ENCODE results near the gene ALDH1B1.

ALDH1B1 gene

GRCh38 chr9:38431116-38431515, 38.6 kb downstream of the ALDH1B1 start:
- H3K4me1 ChIP-seq (ENCODE audit: control extremely low read depth in 1 of 4, control insufficient read depth in 4 of 4, insufficient read depth in 4 of 4, low read length in 3 of 4) = peaks cover 8 to 25% (median 18%) of the 10 kb centered on the region in 4 experiments
- 0% methylated on average over 3 of the region's 4 CpGs for WGBS (ENCODE audit: insufficient coverage)
- no peak overlapping the region for H3K27ac ChIP-seq (ENCODE audit: insufficient read depth in 1 of 2, low read depth in 1 of 2, low read length in 2 of 2, poor library complexity in 1 of 2, severe bottlenecking in 2 of 2)
- H3K36me3 ChIP-seq (ENCODE audit: control insufficient read depth in 4 of 4, insufficient read depth in 4 of 4, low read length in 3 of 4) = no peaks in the 10 kb centered on the region
- no peaks in the 10 kb centered on the region for H3K9me3 ChIP-seq (ENCODE audit: control extremely low read depth in 1 of 5, control insufficient read depth in 4 of 5, insufficient read depth in 2 of 5, low read depth in 1 of 5, low read length in 4 of 5)
- H3K27me3 ChIP-seq (replicated peaks in 2 of 5; ENCODE audit: control insufficient read depth in 4 of 5, insufficient read depth in 5 of 5, low read length in 4 of 5) = peaks cover 0 to 3% (median 3%) of the 10 kb centered on the region in 5 experiments
- CTCF ChIA-PET = interaction anchor here (2.8 to 7.7 kb wide), 2 partner anchors 10 to 13 kb away, joined by 16 to 83 read pairs; no protein-coding TSS in a partner anchor
- POLR2A ChIA-PET = no interaction called here
- peak overlapping the region in 1 of 7 experiments; percentile 26 for H3K4me3 ChIP-seq (ENCODE audit: control insufficient read depth in 1 of 7, extremely low read depth in 1 of 7, insufficient read depth in 4 of 7, low read depth in 2 of 7, low read length in 6 of 7)
- peak; percentile 57 to 83 (median 76) for DNase-seq

- CTCF ChIA-PET = interaction anchor here (0.8 to 7.7 kb wide), 12 partner anchors 8 to 75 kb away, joined by 3 to 83 read pairs (median 5); partner anchors contain the start of gene ALDH1B1
- peak; percentile 58 to 75 (median 66) for DNase-seq
- Histone ChIP-seq H3K4me1 (ENCODE audit: control extremely low read depth in 1 of 4, control insufficient read depth in 4 of 4, insufficient read depth in 4 of 4, low read length in 3 of 4) (peaks cover 8 to 36% (median 27%) of the 10 kb centered on the region in 4 experiments), H3K4me3 (ENCODE audit: control insufficient read depth in 1 of 7, extremely low read depth in 1 of 7, insufficient read depth in 4 of 7, low read depth in 2 of 7, low read length in 6 of 7) (no peak overlapping the region), H3K9me3 (ENCODE audit: control extremely low read depth in 1 of 5, control insufficient read depth in 4 of 5, insufficient read depth in 2 of 5, low read depth in 1 of 5, low read length in 4 of 5) (no peaks in the 10 kb centered on the region), H3K27ac (ENCODE audit: insufficient read depth in 1 of 2, low read depth in 1 of 2, low read length in 2 of 2, poor library complexity in 1 of 2, severe bottlenecking in 2 of 2) (no peak overlapping the region), H3K36me3 (ENCODE audit: control insufficient read depth in 4 of 4, insufficient read depth in 4 of 4, low read length in 3 of 4) (no peaks in the 10 kb centered on the region), H3K27me3 (replicated peaks in 2 of 5; ENCODE audit: control insufficient read depth in 4 of 5, insufficient read depth in 5 of 5, low read length in 4 of 5) (no peaks in the 10 kb centered on the region)
- POLR2A ChIA-PET = no interaction called here
- WGBS (ENCODE audit: insufficient coverage) = 50% methylated on average over 2 of the region's 3 CpGs
These were observed 40.5 kb downstream of the ALDH1B1 start for GRCh38 chr9:38432922-38433510.

GRCh38 chr9:38434365-38434764, 41.9 kb downstream of the ALDH1B1 start:
- Histone ChIP-seq H3K4me3 (ENCODE audit: control insufficient read depth in 1 of 7, extremely low read depth in 1 of 7, insufficient read depth in 4 of 7, low read depth in 2 of 7, low read length in 6 of 7) (no peak overlapping the region), H3K27ac (ENCODE audit: insufficient read depth in 1 of 2, low read depth in 1 of 2, low read length in 2 of 2, poor library complexity in 1 of 2, severe bottlenecking in 2 of 2) (no peak overlapping the region), H3K4me1 (ENCODE audit: control extremely low read depth in 1 of 4, control insufficient read depth in 4 of 4, insufficient read depth in 4 of 4, low read length in 3 of 4) (peaks cover 8 to 37% (median 28%) of the 10 kb centered on the region in 4 experiments), H3K27me3 (replicated peaks in 2 of 5; ENCODE audit: control insufficient read depth in 4 of 5, insufficient read depth in 5 of 5, low read length in 4 of 5) (no peaks in the 10 kb centered on the region), H3K9me3 (ENCODE audit: control extremely low read depth in 1 of 5, control insufficient read depth in 4 of 5, insufficient read depth in 2 of 5, low read depth in 1 of 5, low read length in 4 of 5) (no peaks in the 10 kb centered on the region), H3K36me3 (ENCODE audit: control insufficient read depth in 4 of 4, insufficient read depth in 4 of 4, low read length in 3 of 4) (no peaks in the 10 kb centered on the region)
- POLR2A ChIA-PET = no interaction called here
- CTCF ChIA-PET = interaction anchor here (1.2 to 7.7 kb wide), 4 partner anchors 16 to 76 kb away, joined by 3 to 83 read pairs (median 8); no protein-coding TSS in a partner anchor
- WGBS (ENCODE audit: insufficient coverage) = 90% methylated on average over 3 of the region's 3 CpGs
- DNase-seq = no peak

- WGBS (ENCODE audit: insufficient coverage) = 100% methylated on average over 2 of the region's 3 CpGs
- ChIA-PET CTCF (interaction anchor here (0.7 to 7.7 kb wide), 3 partner anchors 17 to 24 kb away, joined by 3 to 83 read pairs (median 10); no protein-coding TSS in a partner anchor), POLR2A (no interaction called here)
- Histone ChIP-seq H3K9me3 (ENCODE audit: control extremely low read depth in 1 of 5, control insufficient read depth in 4 of 5, insufficient read depth in 2 of 5, low read depth in 1 of 5, low read length in 4 of 5) (no peaks in the 10 kb centered on the region), H3K4me1 (ENCODE audit: control extremely low read depth in 1 of 4, control insufficient read depth in 4 of 4, insufficient read depth in 4 of 4, low read length in 3 of 4) (peaks cover 8 to 37% (median 28%) of the 10 kb centered on the region in 4 experiments), H3K27ac (ENCODE audit: insufficient read depth in 1 of 2, low read depth in 1 of 2, low read length in 2 of 2, poor library complexity in 1 of 2, severe bottlenecking in 2 of 2) (no peak overlapping the region), H3K4me3 (ENCODE audit: control insufficient read depth in 1 of 7, extremely low read depth in 1 of 7, insufficient read depth in 4 of 7, low read depth in 2 of 7, low read length in 6 of 7) (no peak overlapping the region), H3K36me3 (ENCODE audit: control insufficient read depth in 4 of 4, insufficient read depth in 4 of 4, low read length in 3 of 4) (no peaks in the 10 kb centered on the region), H3K27me3 (replicated peaks in 2 of 5; ENCODE audit: control insufficient read depth in 4 of 5, insufficient read depth in 5 of 5, low read length in 4 of 5) (no peaks in the 10 kb centered on the region)
- DNase-seq = no peak
These were observed 42.4 kb downstream of the ALDH1B1 start for GRCh38 chr9:38434853-38435252.

- Histone ChIP-seq H3K9me3 (ENCODE audit: control extremely low read depth in 1 of 5, control insufficient read depth in 4 of 5, insufficient read depth in 2 of 5, low read depth in 1 of 5, low read length in 4 of 5) (no peaks in the 10 kb centered on the region), H3K27me3 (replicated peaks in 2 of 5; ENCODE audit: control insufficient read depth in 4 of 5, insufficient read depth in 5 of 5, low read length in 4 of 5) (no peaks in the 10 kb centered on the region), H3K36me3 (ENCODE audit: control insufficient read depth in 4 of 4, insufficient read depth in 4 of 4, low read length in 3 of 4) (no peaks in the 10 kb centered on the region), H3K4me3 (ENCODE audit: control insufficient read depth in 1 of 7, extremely low read depth in 1 of 7, insufficient read depth in 4 of 7, low read depth in 2 of 7, low read length in 6 of 7) (no peak overlapping the region), H3K27ac (ENCODE audit: insufficient read depth in 1 of 2, low read depth in 1 of 2, low read length in 2 of 2, poor library complexity in 1 of 2, severe bottlenecking in 2 of 2) (no peak overlapping the region), H3K4me1 (ENCODE audit: control extremely low read depth in 1 of 4, control insufficient read depth in 4 of 4, insufficient read depth in 4 of 4, low read length in 3 of 4) (peaks cover 8 to 40% (median 33%) of the 10 kb centered on the region in 4 experiments)
- 94% methylated on average over 2 of the region's 2 CpGs for WGBS (ENCODE audit: insufficient coverage)
- DNase-seq = no peak
- CTCF ChIA-PET = interaction anchor here (0.7 to 7.7 kb wide), 3 partner anchors 17 to 25 kb away, joined by 3 to 83 read pairs (median 3); no protein-coding TSS in a partner anchor
- POLR2A ChIA-PET = no interaction called here
These were observed 43.0 kb downstream of the ALDH1B1 start for GRCh38 chr9:38435521-38435920.

- Histone ChIP-seq H3K27ac (ENCODE audit: insufficient read depth in 1 of 2, low read depth in 1 of 2, low read length in 2 of 2, poor library complexity in 1 of 2, severe bottlenecking in 2 of 2) (no peak overlapping the region), H3K36me3 (ENCODE audit: control insufficient read depth in 4 of 4, insufficient read depth in 4 of 4, low read length in 3 of 4) (no peaks in the 10 kb centered on the region), H3K4me1 (ENCODE audit: control extremely low read depth in 1 of 4, control insufficient read depth in 4 of 4, insufficient read depth in 4 of 4, low read length in 3 of 4) (peaks cover 0 to 34% (median 27%) of the 10 kb centered on the region in 4 experiments), H3K9me3 (ENCODE audit: control extremely low read depth in 1 of 5, control insufficient read depth in 4 of 5, insufficient read depth in 2 of 5, low read depth in 1 of 5, low read length in 4 of 5) (no peaks in the 10 kb centered on the region), H3K4me3 (ENCODE audit: control insufficient read depth in 1 of 7, extremely low read depth in 1 of 7, insufficient read depth in 4 of 7, low read depth in 2 of 7, low read length in 6 of 7) (no peak overlapping the region), H3K27me3 (replicated peaks in 2 of 5; ENCODE audit: control insufficient read depth in 4 of 5, insufficient read depth in 5 of 5, low read length in 4 of 5) (no peaks in the 10 kb centered on the region)
- ChIA-PET CTCF (interaction anchor here (0.6 to 7.7 kb wide), 4 partner anchors 17 to 521 kb away, joined by 3 to 83 read pairs (median 3); no protein-coding TSS in a partner anchor), POLR2A (no interaction called here)
- DNase-seq = no peak
- WGBS (ENCODE audit: insufficient coverage) = 100% methylated on average over 2 of the region's 2 CpGs
These were observed 44.2 kb downstream of the ALDH1B1 start for GRCh38 chr9:38436708-38437107.

- ChIA-PET CTCF (no interaction called here), POLR2A (no interaction called here)
- Histone ChIP-seq H3K27ac (ENCODE audit: insufficient read depth in 1 of 2, low read depth in 1 of 2, low read length in 2 of 2, poor library complexity in 1 of 2, severe bottlenecking in 2 of 2) (no peak overlapping the region), H3K27me3 (replicated peaks in 2 of 5; ENCODE audit: control insufficient read depth in 4 of 5, insufficient read depth in 5 of 5, low read length in 4 of 5) (no peaks in the 10 kb centered on the region), H3K36me3 (ENCODE audit: control insufficient read depth in 4 of 4, insufficient read depth in 4 of 4, low read length in 3 of 4) (no peaks in the 10 kb centered on the region), H3K4me1 (ENCODE audit: control extremely low read depth in 1 of 4, control insufficient read depth in 4 of 4, insufficient read depth in 4 of 4, low read length in 3 of 4) (peaks cover 0 to 28% (median 24%) of the 10 kb centered on the region in 4 experiments), H3K4me3 (ENCODE audit: control insufficient read depth in 1 of 7, extremely low read depth in 1 of 7, insufficient read depth in 4 of 7, low read depth in 2 of 7, low read length in 6 of 7) (peak overlapping the region in 3 of 7 experiments; percentile 38 to 55 (median 44)), H3K9me3 (ENCODE audit: control extremely low read depth in 1 of 5, control insufficient read depth in 4 of 5, insufficient read depth in 2 of 5, low read depth in 1 of 5, low read length in 4 of 5) (no peaks in the 10 kb centered on the region)
- peak; percentile 22 to 75 (median 66) for DNase-seq
- WGBS (ENCODE audit: insufficient coverage) = 68% methylated on average over 11 of the region's 11 CpGs
These were observed 44.8 kb downstream of the ALDH1B1 start for GRCh38 chr9:38437193-38437823.
